Measurements from ENCODE around the gene GSDMA.

GSDMA gene

DNA sequence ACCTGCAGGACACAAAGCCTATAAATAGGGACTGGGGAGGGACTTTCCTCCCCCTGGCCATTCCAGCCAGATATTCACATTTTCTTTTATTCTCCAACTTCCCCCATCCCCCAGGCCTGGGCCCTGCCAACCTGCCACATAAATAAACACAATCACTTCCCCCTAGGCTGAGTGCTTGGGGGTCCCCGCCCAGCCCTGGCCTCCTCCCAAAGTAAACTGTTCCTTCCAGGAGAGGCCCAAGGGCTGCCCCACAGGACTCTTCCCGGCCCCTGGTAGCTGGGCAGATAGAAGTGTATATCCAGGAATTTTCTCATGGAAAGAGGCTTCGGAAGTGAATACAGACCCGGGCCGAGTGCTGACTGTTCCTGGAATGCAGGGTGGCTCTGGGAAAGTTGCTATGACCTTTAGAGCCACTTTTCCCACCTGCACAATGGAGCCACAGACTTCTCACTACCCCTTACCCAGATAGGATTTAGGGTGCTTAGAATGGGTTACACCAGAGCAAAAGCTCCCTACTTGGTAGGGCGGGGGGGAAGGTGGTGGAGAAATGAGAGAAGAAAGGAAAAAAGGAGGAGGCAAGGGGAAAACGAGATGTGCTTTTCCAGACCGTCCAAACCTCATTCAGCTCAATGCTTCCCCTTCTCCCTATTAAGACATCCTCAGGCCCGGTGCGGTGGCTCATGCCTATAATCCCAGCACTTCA is 60.9 kb downstream of the GSDMA start:
- no peak for DNase-seq

DNA sequence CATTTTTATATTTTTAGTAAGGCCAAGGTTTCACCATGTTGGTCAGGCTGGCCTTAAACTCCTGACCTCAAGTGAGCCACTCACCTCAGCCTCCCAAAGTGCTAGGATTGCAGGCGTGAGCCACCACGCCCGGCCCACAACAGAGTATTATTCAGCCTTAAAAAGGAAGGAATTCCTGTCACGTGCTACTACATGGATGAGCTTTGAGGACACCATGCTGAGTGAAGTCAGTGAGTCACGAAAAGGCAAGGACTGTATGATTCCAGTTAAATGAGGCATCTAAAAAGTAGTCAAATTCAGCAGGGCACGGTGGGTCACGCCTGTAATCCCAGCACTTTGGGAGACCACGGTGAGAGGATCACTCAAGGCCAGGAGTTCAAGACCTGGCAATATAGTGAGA is 62.1 kb downstream of the GSDMA start:
- DNase-seq = no peak

DNA sequence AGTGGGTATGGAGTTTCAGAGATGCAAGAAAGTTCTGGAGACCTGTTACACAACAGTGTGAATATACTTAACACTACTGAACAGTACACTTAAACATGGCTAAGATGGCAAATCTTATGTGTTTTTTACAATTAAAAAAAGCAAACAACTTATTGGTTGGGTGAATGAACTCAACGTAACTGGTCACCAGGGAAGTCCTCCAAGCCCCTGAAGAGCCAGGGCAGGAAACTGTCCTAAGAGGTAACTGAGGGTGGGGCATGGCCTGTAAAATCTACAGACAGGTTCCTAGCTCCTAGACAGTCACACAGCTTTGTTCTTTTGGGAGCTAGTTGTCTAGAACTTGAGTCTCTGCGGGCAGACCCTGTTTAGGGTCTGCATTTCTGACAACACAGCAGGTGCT is 62.8 kb downstream of the GSDMA start:
- no peak for DNase-seq

DNA sequence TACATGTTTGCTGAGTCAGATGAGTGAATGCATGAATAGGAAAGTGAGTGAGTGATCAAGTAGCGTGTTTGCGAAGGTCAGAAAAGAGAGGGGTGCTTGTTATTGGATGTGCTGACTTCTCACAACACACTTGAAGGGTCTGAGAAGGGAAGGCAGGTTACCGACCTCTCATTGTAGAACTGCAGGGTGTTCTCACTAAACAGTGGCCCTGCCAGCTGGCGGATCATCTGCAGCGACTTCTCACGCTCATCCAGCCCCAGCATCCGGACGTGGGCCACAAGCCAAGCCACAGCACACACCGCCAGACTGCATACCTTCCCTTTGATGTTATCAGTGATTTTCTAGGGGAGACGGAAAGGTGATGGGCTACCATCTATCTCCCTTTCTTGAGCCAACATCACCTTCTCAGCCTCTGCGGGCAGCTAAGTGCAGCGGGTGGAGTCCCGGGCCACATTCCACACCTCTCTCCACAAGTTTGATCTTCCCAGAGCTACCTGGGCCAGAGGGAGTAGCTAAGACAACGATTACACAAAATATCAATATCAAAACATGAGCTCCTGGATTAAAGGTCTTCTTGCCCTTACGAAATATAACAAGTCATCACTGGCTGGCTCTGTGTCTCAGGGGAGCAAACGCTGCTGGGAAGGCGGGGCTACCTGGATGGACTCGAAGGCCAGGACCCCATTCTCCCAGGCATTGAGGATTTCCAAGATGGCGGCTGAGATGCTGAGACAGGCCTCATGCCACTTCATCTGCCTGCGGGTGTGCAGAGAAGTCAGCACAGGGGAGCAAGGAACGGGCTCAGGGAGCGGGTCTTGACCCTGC is 63.4 kb downstream of the GSDMA start:
- DNase-seq = no peak

DNA sequence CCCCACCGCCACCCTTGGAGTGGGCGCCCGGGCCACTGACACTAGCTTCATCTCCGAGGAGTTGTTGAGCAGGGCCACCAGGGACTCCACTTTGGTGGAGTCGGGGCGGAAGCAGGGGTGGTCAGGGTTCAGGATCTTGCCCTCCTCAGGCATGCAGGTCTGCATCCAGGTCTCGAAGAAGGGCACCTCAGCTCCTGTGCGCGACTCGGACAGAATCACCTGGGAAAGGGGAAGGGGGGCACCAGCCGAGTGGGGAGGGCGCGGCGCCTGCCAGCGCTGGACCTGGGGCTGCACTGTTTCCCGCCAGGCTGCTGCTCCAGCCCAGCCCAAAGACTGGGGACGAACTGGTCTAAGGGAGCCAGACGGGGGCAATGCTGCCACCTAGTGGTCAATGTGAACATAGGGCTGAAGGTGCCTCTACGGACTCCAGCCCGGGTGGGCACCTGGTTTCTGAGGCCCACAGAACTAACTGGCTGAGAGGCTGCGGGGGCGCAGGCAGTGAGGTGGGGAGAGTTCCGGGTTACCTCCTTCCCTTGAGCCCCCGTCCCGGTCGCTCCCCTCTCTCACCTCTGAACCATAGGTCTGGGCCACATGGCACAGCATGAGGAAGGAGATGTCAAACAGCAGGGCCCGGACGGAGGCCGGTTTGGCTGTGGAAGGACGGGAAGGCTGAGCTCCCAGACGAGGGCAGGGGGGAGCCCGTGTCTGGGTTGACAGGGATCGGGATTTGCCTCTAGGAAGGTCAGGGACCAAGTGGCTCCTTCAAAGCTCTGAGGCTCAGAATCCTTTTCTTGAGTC is 64.2 kb downstream of the GSDMA start:
- DNase-seq = peak; percentile 34 to 40

Data from hippocampal formation (tissue), 2 donors.